GM21515 (cell line): Measurements from ENCODE around the gene ADAMTSL5.

Experiments used
- ATAC-seq: cut with Tn5 transposase; IDR thresholded peaks from one replicate; pipeline ENCODE4 v1.9.1; 2021; ENCODE audit not compliant: unreplicated experiment

Gene ADAMTSL5

DNA sequence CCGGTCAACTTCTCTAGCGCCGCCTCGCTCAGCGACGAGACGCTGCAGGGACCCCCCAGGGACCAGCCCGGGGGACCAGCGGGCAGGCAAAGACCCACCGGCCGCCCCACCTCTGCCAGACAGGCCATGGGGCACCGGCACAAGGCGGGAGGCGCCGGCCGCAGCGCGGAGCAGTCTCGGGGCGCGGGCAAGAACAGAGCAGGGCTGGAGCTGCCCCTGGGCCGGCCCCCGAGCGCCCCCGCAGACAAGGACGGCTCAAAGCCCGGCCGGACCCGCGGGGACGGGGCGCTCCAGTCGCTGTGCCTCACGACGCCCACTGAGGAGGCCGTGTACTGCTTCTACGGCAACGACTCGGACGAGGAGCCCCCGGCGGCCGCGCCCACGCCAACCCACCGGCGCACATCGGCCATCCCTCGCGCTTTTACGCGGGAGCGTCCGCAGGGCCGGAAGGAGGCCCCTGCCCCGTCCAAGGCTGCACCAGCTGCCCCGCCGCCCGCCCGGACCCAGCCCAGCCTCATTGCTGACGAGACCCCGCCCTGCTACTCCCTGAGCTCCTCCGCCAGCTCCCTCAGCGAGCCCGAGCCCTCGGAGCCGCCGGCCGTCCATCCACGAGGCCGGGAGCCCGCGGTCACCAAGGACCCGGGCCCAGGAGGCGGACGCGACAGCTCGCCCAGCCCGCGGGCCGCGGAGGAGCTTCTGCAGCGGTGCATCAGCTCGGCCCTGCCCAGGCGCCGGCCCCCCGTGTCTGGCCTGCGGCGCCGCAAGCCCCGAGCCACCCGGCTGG, 45.1 kb downstream of the ADAMTSL5 start:
- no peak for ATAC-seq

GRCh38 chr19:1467215-1467489, 45.7 kb downstream of the ADAMTSL5 start:
- no peak for ATAC-seq

GRCh38 chr19:1466461-1467214, 46.2 kb downstream of the ADAMTSL5 start:
- no peak for ATAC-seq

DNA sequence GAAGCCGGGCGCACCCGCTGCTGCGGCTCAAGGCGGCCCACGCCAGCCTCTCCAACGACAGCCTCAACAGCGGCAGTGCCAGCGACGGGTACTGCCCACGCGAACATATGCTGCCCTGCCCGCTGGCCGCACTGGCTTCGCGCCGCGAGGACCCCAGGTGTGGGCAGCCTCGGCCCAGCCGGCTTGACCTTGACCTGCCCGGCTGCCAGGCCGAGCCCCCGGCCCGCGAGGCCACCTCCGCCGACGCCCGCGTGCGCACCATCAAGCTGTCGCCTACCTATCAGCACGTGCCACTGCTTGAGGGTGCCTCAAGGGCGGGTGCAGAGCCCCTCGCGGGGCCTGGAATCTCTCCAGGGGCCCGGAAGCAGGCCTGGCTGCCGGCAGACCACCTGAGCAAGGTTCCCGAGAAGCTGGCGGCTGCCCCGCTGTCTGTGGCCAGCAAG, 46.8 kb downstream of the ADAMTSL5 start:
- no peak for ATAC-seq

DNA sequence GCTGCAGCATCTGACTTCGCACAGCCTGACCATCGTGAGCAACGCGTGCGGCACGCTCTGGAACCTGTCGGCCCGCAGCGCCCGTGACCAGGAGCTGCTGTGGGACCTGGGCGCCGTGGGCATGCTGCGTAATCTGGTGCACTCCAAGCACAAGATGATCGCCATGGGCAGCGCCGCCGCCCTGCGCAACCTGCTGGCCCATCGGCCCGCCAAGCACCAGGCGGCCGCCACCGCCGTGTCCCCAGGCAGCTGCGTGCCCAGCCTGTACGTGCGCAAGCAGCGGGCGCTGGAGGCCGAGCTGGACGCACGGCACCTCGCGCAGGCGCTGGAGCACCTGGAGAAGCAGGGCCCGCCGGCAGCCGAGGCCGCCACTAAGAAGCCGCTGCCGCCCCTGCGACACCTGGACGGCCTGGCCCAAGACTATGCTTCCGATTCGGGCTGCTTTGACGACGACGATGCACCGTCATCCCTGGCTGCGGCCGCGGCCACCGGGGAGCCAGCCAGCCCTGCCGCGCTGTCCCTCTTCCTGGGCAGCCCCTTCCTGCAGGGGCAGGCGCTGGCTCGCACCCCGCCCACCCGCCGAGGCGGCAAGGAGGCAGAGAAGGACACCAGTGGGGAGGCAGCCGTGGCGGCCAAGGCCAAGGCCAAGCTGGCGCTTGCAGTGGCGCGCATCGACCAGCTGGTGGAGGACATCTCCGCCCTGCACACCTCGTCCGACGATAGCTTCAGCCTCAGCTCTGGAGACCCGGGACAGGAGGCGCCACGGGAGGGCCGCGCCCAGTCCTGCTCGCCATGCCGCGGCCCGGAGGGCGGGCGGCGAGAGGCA, 47.4 kb downstream of the ADAMTSL5 start:
- ATAC-seq: no peak

DNA sequence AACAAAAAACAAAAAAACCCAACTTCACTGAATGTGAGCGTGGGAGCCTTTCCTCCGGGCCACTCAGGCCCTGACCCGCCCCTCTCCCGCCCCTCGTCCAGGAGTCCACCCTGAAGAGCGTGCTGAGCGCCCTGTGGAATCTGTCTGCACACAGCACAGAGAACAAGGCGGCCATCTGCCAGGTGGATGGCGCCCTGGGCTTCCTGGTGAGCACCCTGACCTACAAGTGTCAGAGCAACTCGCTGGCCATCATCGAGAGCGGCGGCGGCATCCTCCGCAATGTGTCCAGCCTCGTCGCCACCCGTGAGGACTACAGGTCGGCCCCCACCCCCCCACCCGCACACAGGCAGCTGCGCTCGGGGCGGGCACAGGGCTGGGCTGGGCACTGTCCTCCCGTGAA, 51.0 kb downstream of the ADAMTSL5 start:
- ATAC-seq: no peak

DNA sequence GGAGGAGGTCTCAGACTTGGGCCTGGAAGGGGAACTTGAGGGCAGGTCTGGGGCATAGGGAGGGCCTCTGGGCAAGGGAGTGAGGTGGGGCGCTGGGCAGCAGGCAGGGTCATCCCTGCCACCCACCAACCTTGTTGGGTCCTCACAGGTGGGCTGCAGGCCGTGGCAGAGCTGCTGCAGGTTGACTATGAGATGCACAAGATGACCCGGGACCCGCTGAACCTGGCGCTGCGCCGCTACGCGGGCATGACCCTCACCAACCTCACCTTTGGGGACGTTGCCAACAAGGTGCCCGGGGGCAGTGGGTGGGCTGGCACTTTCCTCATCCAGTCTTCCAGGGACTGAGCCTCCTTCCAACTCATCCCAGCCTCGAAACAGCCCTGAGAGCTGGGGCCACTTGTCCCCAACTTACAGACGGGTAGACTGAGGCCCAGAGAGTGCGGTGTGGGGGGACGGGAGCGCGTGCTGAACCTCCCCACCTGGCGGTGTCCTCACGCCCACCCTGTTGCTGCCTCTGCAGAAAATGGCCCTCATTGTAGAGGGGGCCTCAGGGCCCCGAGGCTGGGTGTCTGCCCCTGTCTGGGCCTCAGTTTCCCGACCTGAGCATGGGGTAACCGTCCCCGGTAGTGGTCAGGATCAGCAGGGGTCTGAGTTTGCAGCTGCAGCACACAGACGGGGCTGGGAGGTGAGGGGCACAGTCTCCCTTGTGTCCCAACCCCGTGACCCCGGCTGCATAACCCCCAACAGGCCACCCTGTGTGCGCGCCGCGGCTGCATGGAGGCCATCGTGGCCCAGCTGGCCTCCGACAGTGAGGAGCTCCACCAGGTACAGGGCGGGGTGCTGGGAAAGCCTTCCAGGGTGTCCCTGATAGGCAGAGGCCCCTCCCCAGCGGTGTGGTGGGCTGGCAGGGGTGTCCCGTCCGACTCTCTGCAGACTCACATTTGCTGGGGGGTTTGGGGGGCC, 52.5 kb downstream of the ADAMTSL5 start:
- ATAC-seq: no peak

- ATAC-seq: no peak
These were observed 53.3 kb downstream of the ADAMTSL5 start for GRCh38 chr19:1459479-1459878.

- no peak for ATAC-seq
These were observed 54.9 kb downstream of the ADAMTSL5 start for GRCh38 chr19:1457892-1458291.

DNA sequence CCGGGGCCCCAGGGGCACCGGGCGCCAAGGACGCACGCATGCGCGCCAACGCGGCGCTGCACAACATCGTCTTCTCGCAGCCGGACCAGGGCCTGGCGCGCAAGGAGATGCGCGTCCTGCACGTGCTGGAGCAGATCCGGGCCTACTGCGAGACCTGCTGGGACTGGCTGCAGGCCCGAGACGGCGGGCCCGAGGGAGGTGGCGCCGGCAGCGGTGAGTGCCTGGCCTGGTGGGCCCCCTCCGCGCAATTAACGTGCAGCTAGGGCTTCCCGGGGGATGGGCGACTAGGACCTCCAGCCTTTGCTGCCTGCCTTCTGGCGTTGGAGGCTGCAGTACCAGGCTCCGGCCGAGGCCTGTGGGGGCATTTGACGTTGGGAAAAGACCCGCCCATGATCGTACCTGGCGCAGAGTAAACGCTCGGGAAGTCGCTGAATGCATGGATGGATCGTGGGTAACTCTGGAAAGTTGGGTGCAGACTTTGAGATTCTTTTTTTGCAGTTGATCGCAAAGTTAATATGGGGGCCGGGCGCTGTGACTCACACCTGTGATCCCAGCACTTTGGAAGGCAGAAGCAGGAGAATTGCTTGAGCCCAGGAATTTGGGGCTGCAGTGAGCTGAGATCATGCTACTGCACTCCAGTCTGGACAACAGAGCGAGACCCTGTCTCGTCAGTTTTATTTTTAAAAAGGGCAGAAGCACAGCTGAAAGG, 55.6 kb downstream of the ADAMTSL5 start:
- ATAC-seq: no peak

- ATAC-seq: no peak
These were observed 56.5 kb downstream of the ADAMTSL5 start for GRCh38 chr19:1456121-1456900.

DNA sequence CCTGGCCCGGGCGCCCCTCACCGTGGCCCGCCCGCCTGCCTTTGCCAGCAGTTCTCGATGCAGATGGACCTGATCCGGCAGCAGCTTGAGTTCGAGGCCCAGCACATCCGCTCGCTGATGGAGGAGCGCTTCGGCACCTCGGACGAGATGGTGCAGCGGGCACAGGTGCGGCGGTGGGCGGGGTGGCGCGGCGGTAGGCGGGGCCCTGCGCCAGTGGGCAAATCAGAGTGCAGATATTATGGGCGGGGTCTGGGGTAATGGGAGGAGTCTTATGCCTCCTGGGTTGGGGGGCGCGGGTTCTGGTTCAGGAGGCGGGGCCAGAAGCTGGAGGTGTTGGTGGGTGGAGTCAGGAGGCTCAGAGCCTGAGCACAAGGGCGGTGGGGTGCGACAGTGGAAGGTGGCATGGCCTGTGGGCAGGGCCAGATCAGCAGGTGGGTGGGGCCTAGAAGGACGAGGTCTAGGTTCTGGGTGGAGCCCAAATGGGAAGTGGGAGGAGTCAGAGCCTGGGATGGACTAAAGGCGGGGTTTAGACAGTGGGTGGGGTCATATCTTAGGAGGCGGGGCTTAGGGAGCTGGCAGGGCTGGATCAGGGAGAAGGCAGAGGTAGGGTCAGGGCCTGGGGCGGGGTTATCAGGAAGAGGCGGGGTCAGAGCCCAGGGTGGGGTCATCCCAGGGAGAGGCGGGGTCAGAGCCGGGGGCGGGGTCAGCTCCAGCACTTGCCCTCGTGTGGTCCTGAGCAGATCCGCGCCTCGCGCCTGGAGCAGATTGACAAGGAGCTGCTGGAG, 57.3 kb downstream of the ADAMTSL5 start:
- no peak for ATAC-seq
